Upper lobe of left lung (tissue), 4 donors: ENCODE measurements around the gene SLC10A6.

Experiments
- CTCF ChIP-seq, 6 experiments: fragments of 450-650 bp in 4 of 6; fragments of 200-600 bp in 2 of 6; sonication (generic) in 2 of 6; IDR thresholded peaks; one replicate each; pipeline ENCODE4 v1.5.1; 2016 to 2019; ENCODE audit warnings: antibody characterized with exemption in 6 of 6
- EP300 ChIP-seq, 4 donors: sonication (generic); formaldehyde crosslinking; IDR thresholded peaks; one replicate each; pipeline ENCODE4 v1.5.1; 2017; ENCODE audit warnings: antibody characterized with exemption in 4 of 4, control low read depth in 2 of 4
- POLR2A ChIP-seq, 4 donors: fragments of 450-650 bp; IDR thresholded peaks; one replicate each; pipeline ENCODE4 v1.5.1; 2016 to 2017; ENCODE audit warnings: antibody characterized with exemption in 4 of 4, mild to moderate bottlenecking in 2 of 4
- POLR2AphosphoS5 ChIP-seq, 2 donors: sonication (generic); formaldehyde crosslinking; IDR thresholded peaks; one replicate each; pipeline ENCODE4 v1.5.1; 2017; ENCODE audit warnings: antibody characterized with exemption in 2 of 2

GRCh38 chr4:86815653-86816052 is 33.5 kb downstream of the SLC10A6 start:
- TF ChIP-seq EP300 (IDR thresholded peaks at IDR 0.05) = no peak
- no peak for TF ChIP-seq CTCF (IDR thresholded peaks at IDR 0.05)
- no peak for TF ChIP-seq POLR2A (IDR thresholded peaks at IDR 0.05)
- TF ChIP-seq POLR2AphosphoS5 (IDR thresholded peaks at IDR 0.05) = no peak
